ENCODE results near the gene PRKACB.

GRCh38 chr1:84171481-84171880 lies 27.4 kb downstream of the PRKACB start:
- TF ChIP-seq CTCF (IDR thresholded peaks at IDR 0.05) (no peak), POLR2A (IDR thresholded peaks at IDR 0.05) (no peak)

All from uterus (tissue), 2 donors.